HG03039 (cell line): Measurements from ENCODE around the gene CDK15.
"Not testable (repeated sequence)": the region's sequence is repeated elsewhere in the genome, so short reads cannot be mapped to it uniquely, and the experiment has no call there.

Experiments used
- ATAC-seq: cut with Tn5 transposase; IDR thresholded peaks from one replicate; pipeline ENCODE4 v1.9.1; 2021; ENCODE audit warnings: mild to moderate bottlenecking, moderate library complexity; ENCODE audit not compliant: unreplicated experiment

The CDK15 gene

GRCh38 chr2:201827621-201828020, 21.3 kb downstream of the CDK15 start:
- no peak for ATAC-seq

- no peak for ATAC-seq
Measured at GRCh38 chr2:201828220-201828619, 21.9 kb downstream of the CDK15 start.

GRCh38 chr2:201830666-201831065, 24.3 kb downstream of the CDK15 start:
- no peak for ATAC-seq

- no peak for ATAC-seq
Measured at GRCh38 chr2:201831469-201831868, 25.1 kb downstream of the CDK15 start.

- ATAC-seq, result no peak
Measured at GRCh38 chr2:201833781-201834180, 27.4 kb downstream of the CDK15 start.

GRCh38 chr2:201835066-201835465, 28.7 kb downstream of the CDK15 start:
- no peak for ATAC-seq

- no peak for ATAC-seq
Measured at GRCh38 chr2:201837391-201837790, 31.1 kb downstream of the CDK15 start.

- ATAC-seq, result no peak
Measured at GRCh38 chr2:201837824-201838431, 31.6 kb downstream of the CDK15 start.

- ATAC-seq, result no peak
Measured at GRCh38 chr2:201839727-201840126, 33.4 kb downstream of the CDK15 start.

GRCh38 chr2:201840726-201841125, 34.4 kb downstream of the CDK15 start:
- no peak for ATAC-seq

GRCh38 chr2:201842131-201842860, 36.0 kb downstream of the CDK15 start:
- ATAC-seq, result no peak

GRCh38 chr2:201844922-201845321, 38.6 kb downstream of the CDK15 start:
- ATAC-seq, result not testable (repeated sequence)

- ATAC-seq, result no peak
Measured at GRCh38 chr2:201847481-201847880, 41.1 kb downstream of the CDK15 start.

GRCh38 chr2:201852462-201852861, 46.1 kb downstream of the CDK15 start:
- no peak for ATAC-seq

GRCh38 chr2:201852878-201853415, 46.6 kb downstream of the CDK15 start:
- ATAC-seq, result no peak

GRCh38 chr2:201854221-201854801, 48.0 kb downstream of the CDK15 start:
- ATAC-seq, result no peak

GRCh38 chr2:201854841-201855240, 48.5 kb downstream of the CDK15 start:
- ATAC-seq, result no peak

GRCh38 chr2:201855356-201855755, 49.0 kb downstream of the CDK15 start:
- ATAC-seq, result no peak

- no peak for ATAC-seq
Measured at GRCh38 chr2:201857326-201857725, 51.0 kb downstream of the CDK15 start.

GRCh38 chr2:201858281-201859184, 52.2 kb downstream of the CDK15 start:
- ATAC-seq, result no peak

- no peak for ATAC-seq
Measured at GRCh38 chr2:201859949-201860348, 53.6 kb downstream of the CDK15 start.
